Activated gamma-delta T cell treated with Interleukin-2 at 50 U/mL for 16 hours (primary cell): ENCODE data around the gene MRPS15.

Experiments
- DNase-seq: peaks from one replicate; pipeline ENCODE4 v3.0.0-alpha.2; 2020

The MRPS15 gene

GRCh38 chr1:36456391-36456928 lies 7.7 kb downstream of the MRPS15 start:
- no peak for DNase-seq

DNA sequence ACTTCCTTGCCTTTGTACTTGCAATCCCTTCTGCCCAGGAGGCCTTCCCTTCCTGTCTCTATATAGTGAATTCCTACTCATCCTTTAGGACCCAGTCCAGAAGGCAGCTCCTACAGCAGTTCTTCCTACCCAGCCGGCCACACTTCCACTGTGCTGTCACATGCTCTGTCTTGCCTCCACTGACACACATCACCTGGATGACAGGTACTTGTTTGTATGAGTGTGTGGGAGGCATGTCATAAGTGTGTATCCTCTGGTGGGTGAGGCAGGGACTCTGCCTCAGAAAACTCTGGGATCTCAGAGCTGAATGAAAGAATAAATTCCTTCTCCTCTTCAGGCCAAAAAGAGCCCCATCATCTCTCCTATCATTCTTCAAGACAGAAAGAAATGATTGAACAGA lies 8.8 kb downstream of the MRPS15 start:
- DNase-seq, result no peak

GRCh38 chr1:36453600-36454388 lies 10.4 kb downstream of the MRPS15 start:
- DNase-seq, result no peak

- DNase-seq, result no peak
These were observed 11.1 kb downstream of the MRPS15 start for GRCh38 chr1:36453051-36453450.

- DNase-seq, result no peak
These were observed 13.3 kb downstream of the MRPS15 start for GRCh38 chr1:36450919-36451305.

- DNase-seq, result peak; percentile 82
These were observed 13.8 kb downstream of the MRPS15 start, which contains the start of gene OSCP1 for GRCh38 chr1:36450270-36450918. OSCP1 (minus strand) TSS chr1:36450451; CDS start chr1:36450369, 82 bp downstream.

DNA sequence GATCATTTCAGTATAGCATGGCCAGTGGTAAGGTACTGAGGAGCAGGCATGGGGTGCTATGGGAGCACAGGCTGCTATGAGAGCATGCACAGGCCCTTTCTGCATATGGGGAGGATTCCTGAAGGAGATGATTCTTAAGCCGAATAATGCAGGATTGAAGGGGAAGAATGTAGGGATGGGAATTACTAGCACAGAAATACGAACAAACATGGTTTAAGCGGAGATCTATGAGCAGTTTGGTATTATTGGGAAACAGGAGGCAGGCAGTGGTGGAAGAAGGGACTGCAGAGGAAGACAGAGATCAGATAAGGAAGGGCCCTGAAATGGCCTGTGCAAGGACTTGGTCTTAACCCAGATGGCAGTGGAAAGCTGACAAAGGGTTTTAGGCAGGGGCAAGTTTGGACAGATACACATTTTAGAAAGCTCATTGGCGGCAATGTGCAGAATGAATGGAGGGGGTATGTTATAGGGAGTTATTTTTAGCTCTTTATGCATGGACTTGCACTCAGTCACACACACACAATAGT lies 15.6 kb downstream of the MRPS15 start:
- DNase-seq, result no peak

DNA sequence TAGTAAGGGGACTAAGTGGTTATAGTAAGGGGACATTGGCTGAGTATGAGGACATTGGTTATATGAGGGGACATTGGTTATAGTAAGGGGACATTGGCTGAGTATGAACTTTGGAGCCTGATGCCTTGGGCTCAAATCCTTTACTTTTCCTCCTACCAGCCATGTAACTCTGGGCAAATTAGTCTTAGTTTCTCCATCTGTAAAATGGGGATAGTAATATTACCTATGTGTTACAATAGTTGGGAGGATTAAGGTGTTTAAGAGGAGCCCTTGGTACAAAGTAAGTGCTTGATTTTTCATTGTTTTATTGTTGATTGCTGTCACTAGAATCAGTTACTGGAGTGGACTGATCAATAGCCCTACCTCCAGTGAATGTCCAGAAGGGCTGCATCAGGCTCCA lies 16.7 kb downstream of the MRPS15 start:
- no peak for DNase-seq

DNA sequence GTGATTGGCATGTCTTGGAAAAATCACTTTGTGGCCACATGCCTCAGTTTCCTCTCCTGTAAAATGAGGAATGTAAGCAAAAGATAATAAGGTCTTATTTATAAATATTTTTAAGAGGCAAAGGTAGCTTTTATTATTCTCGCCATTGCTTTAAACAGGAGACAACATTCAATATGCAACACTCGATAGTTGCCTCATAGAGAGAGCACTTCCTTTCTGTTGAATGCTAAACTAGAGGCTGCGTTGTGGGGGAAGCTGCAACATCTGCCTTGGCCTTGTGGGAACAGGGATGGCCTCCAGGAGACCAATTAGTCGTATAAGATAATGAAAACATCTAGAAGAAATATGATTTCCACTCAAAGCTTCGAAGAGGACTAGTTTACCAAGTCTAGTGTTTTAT lies 17.4 kb downstream of the MRPS15 start:
- DNase-seq, result no peak

DNA sequence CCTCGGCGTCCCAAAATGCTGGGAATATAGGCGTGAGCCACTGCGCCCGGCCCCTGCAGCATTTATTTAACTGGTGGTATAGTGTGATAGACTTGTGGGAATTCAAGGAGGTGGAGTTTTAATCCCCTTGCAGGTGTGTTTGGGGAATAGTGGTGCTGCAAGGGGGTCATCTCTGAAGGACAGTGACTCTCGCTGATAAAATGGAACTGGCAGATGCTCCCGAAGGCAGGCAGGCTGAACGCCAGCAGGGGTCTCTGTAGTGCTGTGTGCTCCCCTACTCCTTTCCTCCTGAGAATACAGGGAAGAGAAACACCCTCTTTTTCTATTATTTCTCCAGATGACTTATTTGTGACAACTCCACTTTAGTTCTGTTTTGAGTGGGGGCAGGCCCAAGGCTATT lies 17.9 kb downstream of the MRPS15 start:
- DNase-seq, result no peak

- no peak for DNase-seq
These were observed 20.9 kb downstream of the MRPS15 start for GRCh38 chr1:36443297-36443696.

DNA sequence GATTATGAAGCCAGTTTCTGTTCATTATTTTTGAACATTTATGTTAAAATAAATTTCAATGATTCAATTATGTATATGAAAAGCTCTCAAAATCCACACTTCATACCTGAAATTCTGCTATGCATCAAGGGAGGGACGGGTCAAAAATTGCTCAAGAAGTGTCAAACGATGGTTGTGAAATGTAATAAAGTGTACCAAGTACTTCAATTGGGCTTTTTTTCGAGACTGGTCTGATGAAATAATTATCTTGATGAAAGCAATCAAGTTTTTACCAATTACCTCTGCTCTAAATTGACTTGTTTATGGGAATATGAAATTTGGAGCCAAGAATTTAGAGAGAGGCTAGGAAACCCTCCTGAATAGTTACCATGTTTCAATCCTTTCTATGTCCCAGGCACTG lies 21.8 kb downstream of the MRPS15 start:
- DNase-seq, result no peak

- DNase-seq, result no peak
These were observed 23.5 kb downstream of the MRPS15 start for GRCh38 chr1:36440646-36441045.

DNA sequence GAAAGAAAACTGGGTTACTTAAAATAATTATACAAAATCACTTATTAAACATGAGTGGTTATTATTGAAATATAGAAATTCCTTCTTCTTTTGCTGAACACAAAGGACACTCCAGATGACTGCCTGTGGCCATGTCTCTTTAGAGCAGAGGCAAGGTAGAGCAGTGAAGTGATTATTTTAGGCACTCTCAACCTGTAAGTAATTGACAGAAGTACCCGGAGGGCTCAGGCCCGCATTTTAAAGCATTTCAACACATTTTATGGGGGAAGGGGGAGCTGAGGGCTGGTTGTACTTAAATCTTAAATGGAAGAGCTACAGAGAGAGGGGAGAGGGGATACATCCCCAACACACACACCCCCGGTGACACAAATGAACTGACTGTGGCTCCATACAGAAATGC lies 24.1 kb downstream of the MRPS15 start:
- DNase-seq, result no peak

- no peak for DNase-seq
These were observed 25.5 kb downstream of the MRPS15 start for GRCh38 chr1:36438715-36439114.

- DNase-seq, result no peak
These were observed 27.4 kb downstream of the MRPS15 start for GRCh38 chr1:36436821-36437220.

DNA sequence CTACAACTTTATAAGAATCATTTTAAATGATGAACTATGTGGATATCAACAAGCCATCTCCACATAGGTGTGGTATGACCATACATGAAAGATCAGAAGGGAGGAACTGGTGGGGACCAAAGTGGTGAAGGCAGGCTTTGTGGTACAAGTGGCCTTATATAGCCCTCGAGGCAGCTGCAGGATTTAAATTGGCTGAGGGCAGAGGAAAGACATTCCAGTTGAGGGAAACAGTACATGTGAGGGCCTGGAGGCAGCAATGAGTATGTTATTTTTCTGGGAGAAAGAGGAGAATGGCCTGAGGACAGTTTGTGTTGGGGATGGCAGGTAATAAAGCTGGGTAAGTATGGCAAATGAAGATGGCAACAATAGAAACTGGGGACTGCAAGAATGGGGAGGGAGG lies 31.1 kb downstream of the MRPS15 start:
- no peak for DNase-seq

DNA sequence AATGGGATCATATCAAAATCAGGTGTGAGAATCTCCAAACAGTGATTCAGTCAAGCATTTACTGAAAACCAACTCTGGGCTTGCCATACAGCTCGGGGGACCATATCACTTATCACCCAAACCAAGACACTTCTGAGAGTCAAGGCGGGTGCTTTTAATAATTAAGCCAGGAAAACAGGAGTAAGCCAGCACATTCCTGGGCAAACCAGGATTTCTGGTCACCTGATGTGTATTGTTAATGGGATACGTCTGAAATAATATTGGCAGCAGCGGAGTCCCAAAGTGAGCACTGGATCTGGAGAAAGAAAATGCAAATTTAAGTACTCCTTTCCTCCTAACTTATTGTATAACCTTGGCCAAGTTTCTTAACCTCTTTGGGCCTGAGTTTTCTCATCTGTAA lies 31.6 kb downstream of the MRPS15 start:
- DNase-seq, result no peak

- DNase-seq, result no peak
These were observed 38.4 kb downstream of the MRPS15 start for GRCh38 chr1:36425791-36426190.

- no peak for DNase-seq
These were observed 42.5 kb downstream of the MRPS15 start for GRCh38 chr1:36421649-36422048.

DNA sequence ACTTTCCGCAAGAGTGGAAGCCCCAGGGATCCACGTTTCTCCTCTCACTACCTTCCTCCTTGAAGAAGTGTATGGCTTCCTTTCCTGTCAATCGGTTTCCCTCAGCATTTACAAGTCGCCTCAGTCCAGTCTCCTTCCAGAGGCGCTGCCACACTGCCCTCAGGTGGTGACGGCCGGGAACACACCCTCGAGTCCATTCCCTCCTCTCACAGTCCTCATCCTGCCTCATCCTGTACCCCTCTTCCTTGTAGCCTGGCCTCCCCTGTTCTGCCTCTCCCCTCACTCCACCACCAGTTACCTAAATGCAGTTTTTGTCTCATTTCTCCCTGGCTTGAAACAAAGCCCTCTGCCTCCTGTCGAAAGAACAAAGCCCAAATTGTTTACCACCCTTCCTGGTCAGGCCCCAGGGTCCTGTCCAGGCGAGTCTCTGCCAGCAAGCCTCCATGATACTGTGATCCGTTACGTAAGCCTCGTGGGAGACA lies 43.3 kb downstream of the MRPS15 start:
- DNase-seq, result peak; percentile 91

- DNase-seq, result no peak
These were observed 43.8 kb downstream of the MRPS15 start for GRCh38 chr1:36420409-36420808.

GRCh38 chr1:36419569-36419968 lies 44.6 kb downstream of the MRPS15 start:
- DNase-seq, result no peak

GRCh38 chr1:36419140-36419539 lies 45.0 kb downstream of the MRPS15 start:
- DNase-seq, result no peak
